BE2C (cell line): ENCODE data around the gene TBC1D22A.

ENCODE experiments used
- DNase-seq: peaks from one replicate; pipeline ENCODE4 v3.0.0-alpha.2; 2020
- H3K27me3 ChIP-seq: fragments of 250-450 bp; sonication (Bioruptor Pico); 2 replicates; pipeline ENCODE4 v1.5.1; 2020; ENCODE audit warnings: mild to moderate bottlenecking
- H3K36me3 ChIP-seq: fragments of 250-450 bp; sonication (Bioruptor Pico); 2 replicates; pipeline ENCODE4 v1.5.1; 2020; ENCODE audit warnings: mild to moderate bottlenecking
- H3K4me1 ChIP-seq: fragments of 250-450 bp; sonication (Bioruptor Pico); 2 replicates; pipeline ENCODE4 v1.5.1; 2020
- H3K4me3 ChIP-seq: 2 replicates; pipeline ENCODE4 v1.5.1; 2011; ENCODE audit warnings: low read depth, low read length
- H3K9me3 ChIP-seq: fragments of 250-450 bp; sonication (Bioruptor Pico); 2 replicates; pipeline ENCODE4 v1.5.1; 2020
- TF ChIP-seq, protein P1 (sequence below): IDR thresholded peaks from 2 replicates; pipeline ENCODE4 v1.5.1; 2012; ENCODE audit warnings: mild to moderate bottlenecking, low read depth, low read length

Gene TBC1D22A

DNA sequence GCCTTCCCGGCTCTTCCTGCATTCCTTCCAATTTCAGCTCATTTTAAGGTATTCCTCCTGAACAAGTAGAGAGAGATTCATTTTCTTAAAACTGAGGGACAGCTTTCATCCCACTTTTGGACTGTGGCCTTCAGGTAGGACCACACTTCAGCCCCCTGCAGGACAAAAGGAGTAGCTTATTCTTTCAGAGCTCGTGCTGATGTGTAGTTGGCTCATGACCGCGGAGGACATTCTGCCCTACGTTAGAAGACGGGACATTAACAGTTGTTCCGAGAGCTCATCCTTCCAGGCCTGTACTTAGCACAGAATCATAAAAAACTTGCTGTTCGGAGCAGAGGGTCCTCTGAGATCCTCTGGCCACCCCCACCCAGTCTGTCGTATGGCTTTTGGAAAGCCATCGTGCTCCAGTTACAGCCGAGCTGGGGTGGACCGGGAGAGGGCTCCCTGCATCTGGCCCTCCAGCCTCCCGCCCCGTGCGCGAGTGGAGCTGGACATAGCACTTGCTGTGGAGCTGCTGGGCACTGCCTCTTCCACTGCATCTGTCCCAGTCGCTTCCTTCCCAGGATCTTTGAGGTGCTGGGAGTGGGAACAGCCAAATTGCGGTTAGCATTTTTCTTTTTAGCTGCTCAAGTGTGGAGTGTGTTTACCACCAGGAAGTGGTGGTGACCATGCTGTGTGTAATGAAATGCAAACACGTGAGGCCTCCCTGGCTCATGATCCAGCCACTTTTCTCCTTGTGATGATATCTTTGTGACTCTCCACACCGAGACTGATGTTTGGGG is 250.3 kb downstream of the TBC1D22A start:
- Histone ChIP-seq H3K4me1 (no peaks in the 10 kb centered on the region), H3K36me3 (no peaks in the 10 kb centered on the region; the same call in 1 of the 2 replicates), H3K27me3 (no peaks in the 10 kb centered on the region), H3K4me3 (no peak overlapping the region), H3K9me3 (no peaks in the 10 kb centered on the region)
- DNase-seq = no peak
- TF ChIP-seq, protein P1, sequence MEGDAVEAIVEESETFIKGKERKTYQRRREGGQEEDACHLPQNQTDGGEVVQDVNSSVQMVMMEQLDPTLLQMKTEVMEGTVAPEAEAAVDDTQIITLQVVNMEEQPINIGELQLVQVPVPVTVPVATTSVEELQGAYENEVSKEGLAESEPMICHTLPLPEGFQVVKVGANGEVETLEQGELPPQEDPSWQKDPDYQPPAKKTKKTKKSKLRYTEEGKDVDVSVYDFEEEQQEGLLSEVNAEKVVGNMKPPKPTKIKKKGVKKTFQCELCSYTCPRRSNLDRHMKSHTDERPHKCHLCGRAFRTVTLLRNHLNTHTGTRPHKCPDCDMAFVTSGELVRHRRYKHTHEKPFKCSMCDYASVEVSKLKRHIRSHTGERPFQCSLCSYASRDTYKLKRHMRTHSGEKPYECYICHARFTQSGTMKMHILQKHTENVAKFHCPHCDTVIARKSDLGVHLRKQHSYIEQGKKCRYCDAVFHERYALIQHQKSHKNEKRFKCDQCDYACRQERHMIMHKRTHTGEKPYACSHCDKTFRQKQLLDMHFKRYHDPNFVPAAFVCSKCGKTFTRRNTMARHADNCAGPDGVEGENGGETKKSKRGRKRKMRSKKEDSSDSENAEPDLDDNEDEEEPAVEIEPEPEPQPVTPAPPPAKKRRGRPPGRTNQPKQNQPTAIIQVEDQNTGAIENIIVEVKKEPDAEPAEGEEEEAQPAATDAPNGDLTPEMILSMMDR = peak; percentile 28

DNA sequence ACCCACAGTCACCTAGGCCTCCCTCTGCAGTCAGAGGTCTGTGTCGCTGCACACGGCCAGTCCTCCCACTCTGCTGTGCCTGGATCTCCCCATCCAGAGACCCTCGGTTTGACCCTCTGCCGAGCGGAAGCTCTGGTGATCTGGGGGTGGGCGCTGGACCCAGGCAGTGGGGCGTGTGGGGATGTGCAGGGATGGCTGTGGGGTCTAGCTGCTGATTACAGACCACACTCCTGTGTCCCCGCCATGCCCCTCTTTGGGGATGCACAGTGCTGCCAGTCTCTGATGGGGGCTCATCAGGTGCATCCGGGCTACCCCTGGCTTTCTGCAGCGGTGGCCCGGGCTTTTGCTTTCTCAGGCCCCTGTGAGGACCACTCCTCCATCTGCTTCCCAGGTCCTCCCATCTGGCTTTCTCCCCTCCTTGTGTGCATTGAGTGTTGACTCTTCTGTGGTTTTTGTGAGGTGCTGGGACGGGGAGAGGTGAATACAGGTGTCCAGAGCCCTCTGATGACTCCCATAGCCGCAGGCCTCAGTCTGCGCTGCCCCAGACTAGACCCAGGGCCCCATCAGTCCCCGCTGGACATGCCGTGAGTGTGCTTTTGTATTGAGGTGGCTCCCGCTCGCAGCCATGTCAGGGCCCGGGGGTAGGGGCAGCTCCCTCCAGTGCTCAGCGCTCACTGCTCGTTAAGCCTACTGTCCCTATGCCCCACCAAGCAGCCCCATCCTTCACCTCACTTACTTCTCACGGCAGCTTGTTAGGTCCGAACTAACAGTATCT is 251.6 kb downstream of the TBC1D22A start:
- Histone ChIP-seq H3K27me3 (no peaks in the 10 kb centered on the region), H3K9me3 (no peaks in the 10 kb centered on the region), H3K4me1 (no peaks in the 10 kb centered on the region), H3K4me3 (no peak overlapping the region), H3K36me3 (no peaks in the 10 kb centered on the region; the same call in 1 of the 2 replicates)
- TF ChIP-seq, protein P1 = no peak
- DNase-seq = no peak

DNA sequence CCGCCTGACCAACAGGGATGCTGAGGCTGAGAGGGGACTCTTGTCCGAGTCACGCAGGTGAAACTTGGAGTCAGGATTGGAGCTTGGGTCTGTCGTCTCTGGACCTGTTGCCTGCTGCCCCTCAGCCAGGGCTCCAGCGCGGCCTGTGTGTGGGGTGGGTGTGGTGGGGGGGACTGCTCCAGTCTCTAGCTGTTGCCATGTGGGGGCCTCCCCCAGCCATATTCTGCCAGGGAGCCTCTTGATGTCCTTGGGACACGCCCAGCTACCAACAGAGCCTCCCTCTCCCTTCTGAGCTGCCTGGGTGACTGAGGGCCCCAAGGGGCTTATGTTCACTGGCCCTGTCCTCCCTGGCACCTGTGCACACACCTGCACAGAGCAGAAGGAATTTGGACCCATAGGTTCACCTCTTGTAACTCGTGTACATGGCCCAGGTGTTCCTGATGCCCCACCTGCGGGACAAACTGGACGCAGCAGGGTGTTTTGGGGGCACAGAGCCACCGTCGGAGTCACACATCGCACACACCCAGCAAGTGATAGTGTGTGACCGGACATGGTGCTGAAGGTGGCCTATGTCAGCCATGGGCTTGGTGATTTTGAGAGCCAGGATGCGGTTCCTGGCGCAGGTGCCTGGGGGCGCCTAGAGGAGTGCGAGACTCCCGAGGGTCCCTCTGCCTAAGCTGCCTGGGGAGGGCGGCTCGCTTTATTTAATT is 252.3 kb downstream of the TBC1D22A start:
- Histone ChIP-seq H3K4me1 (no peaks in the 10 kb centered on the region), H3K4me3 (no peak overlapping the region), H3K9me3 (no peaks in the 10 kb centered on the region), H3K27me3 (no peaks in the 10 kb centered on the region), H3K36me3 (no peaks in the 10 kb centered on the region; the same call in 1 of the 2 replicates)
- no peak for DNase-seq
- TF ChIP-seq, protein P1 = no peak

DNA sequence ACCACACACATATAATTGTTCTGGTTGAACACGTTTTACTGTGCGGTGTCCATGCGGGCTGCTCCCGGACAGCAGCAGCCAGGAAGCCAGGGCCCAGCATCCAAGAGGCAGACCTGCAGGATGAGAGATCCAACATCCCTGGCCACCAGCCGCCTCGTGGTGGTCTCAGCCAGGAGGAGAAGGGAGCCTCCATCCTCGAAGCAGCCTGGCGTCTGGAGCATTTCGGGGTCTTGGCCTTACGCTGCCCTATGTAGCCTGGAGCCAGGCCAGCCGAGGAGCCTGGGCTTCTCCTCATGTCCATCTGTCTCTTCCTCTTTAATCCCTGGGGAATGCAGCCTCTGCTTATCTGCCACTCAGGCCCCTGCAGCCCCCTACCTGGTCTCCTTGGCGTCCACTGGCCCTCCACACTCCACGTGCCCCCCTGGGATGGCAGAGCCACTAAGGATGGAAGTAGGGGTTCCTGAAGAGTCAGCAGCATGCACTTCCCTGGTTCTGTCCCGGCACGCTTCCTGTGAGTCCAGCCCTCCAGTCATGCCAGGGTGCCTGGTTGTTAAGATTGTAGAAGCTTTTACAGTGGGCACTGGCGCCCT is 253.2 kb downstream of the TBC1D22A start:
- no peaks in the 10 kb centered on the region for H3K27me3 ChIP-seq
- no peaks in the 10 kb centered on the region; the same call in 1 of the 2 replicates for H3K9me3 ChIP-seq
- DNase-seq = no peak
- H3K36me3 ChIP-seq = no peaks in the 10 kb centered on the region
- H3K4me3 ChIP-seq = no peak overlapping the region
- TF ChIP-seq, protein P1 = no peak
- H3K4me1 ChIP-seq = no peaks in the 10 kb centered on the region

DNA sequence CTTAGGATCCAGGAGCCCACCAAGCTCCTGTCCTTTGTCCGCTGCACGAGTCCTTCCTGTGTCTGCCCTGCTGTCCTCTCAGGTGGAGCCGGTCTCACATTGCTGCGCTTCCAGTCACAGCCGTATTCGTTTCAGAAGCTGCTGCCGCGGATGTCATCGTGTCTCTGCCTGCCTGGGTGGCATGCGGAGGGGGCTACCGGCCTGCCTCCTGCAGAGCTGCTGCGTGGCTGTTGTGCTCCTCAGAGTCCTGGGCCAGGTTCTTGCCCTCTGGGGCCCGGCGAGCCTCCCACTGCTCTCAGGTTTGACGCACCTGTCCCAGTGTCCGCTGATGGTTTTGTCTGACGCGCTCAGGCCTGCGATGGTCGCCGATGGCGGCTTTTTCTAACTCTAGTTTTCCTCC is 254.2 kb downstream of the TBC1D22A start:
- no peaks in the 10 kb centered on the region for H3K4me1 ChIP-seq
- no peaks in the 10 kb centered on the region for H3K36me3 ChIP-seq

More for the DNA sequence above, 254.2 kb downstream of the TBC1D22A start:
- TF ChIP-seq, protein P1 = no peak
- no peak for DNase-seq
- Histone ChIP-seq H3K4me3 (no peak overlapping the region), H3K27me3 (no peaks in the 10 kb centered on the region), H3K9me3 (no peaks in the 10 kb centered on the region; the same call in 1 of the 2 replicates)
